Kidney (tissue), 14 donors: ENCODE results near the gene RPLP1. TPM values are rescaled to one million over a fixed set of nuclear protein-coding genes. Genes with fewer than 3 reads are reported as not detected.

Source experiments
- DNase-seq, 5 donors: peaks; one replicate each; pipeline ENCODE4 v3.0.0-alpha.2; 2013 to 2020
- FAIRE-seq: peaks from 2 replicates; lab custom pipeline; 2012; peaks lifted over from hg19 to GRCh38; lab: Jason Lieb, UNC
- H3K27ac ChIP-seq, 2 donors: one replicate each; pipeline ENCODE4 v1.7.0; 2013; ENCODE audit warnings: low read depth in 2 of 2, low read length in 2 of 2, inconsistent platforms in 1 of 2
- H3K27me3 ChIP-seq: one replicate; pipeline ENCODE4 v1.7.1; 2013; ENCODE audit warnings: low read length, inconsistent platforms; ENCODE audit not compliant: control insufficient read depth, insufficient read depth
- H3K36me3 ChIP-seq, 3 donors: one replicate each; pipeline versions ENCODE4 v1.7.0 to v1.7.1; 2013; ENCODE audit warnings: low read length in 3 of 3, control low read depth in 1 of 3, inconsistent platforms in 1 of 3; ENCODE audit not compliant: insufficient read depth in 3 of 3, control insufficient read depth in 2 of 3
- H3K4me1 ChIP-seq, 3 donors: one replicate each; pipeline versions ENCODE4 v1.7.0 to v1.7.1; 2013; ENCODE audit warnings: low read length in 3 of 3, inconsistent platforms in 1 of 3, low read depth in 1 of 3; ENCODE audit not compliant: control insufficient read depth in 2 of 3, insufficient read depth in 2 of 3
- H3K4me3 ChIP-seq, 3 donors: one replicate each; pipeline versions ENCODE4 v1.7.0 to v1.8.1; 2013; ENCODE audit warnings: low read length in 3 of 3, control low read depth in 1 of 3, inconsistent platforms in 1 of 3
- H3K9ac ChIP-seq, 3 donors: one replicate each; pipeline versions ENCODE4 v1.7.0 to v1.7.1; 2013; ENCODE audit warnings: low read length in 3 of 3, control low read depth in 1 of 3, inconsistent platforms in 1 of 3
- H3K9me3 ChIP-seq, 3 donors: one replicate each; pipeline versions ENCODE4 v1.7.0 to v1.7.1; 2013; ENCODE audit warnings: low read length in 3 of 3, control low read depth in 1 of 3, inconsistent platforms in 1 of 3; ENCODE audit not compliant: control insufficient read depth in 2 of 3, insufficient read depth in 1 of 3
- intact Hi-C: fragments of 100-400 bp; cut with DNase I; formaldehyde crosslinking; loops from one replicate; pipeline ENCODE4 v1.11.1; 2022
- polyA plus RNA-seq: library from polyadenylated mRNA; stranded (reverse); fragments of 350-450 nt; fragmentation: Illumina TruSeq; extraction: RNeasy Lipid Tissue Mini Kit (QIAGEN cat#74804); gene quantifications from one replicate; pipeline ENCODE4 v1.2.3, GENCODE V29; 2014; ENCODE audit warnings: low read depth, low replicate concordance; ENCODE audit not compliant: insufficient read depth
- total RNA-seq: library from RNA; stranded (reverse); fragmentation: NEBNext Ultra II Directional; extraction: Animal tissue kit (Norgen Biotek cat#: 25700); gene quantifications from one replicate; pipeline ENCODE4 v1.2.1, GENCODE V29; 2021
- TF ChIP-seq, protein P1 (sequence below): IDR thresholded peaks from 3 replicates; pipeline ENCODE4 v1.5.1; 2012; ENCODE audit warnings: mild to moderate bottlenecking, moderate library complexity, borderline replicate concordance; ENCODE audit not compliant: insufficient read depth; ENCODE audit errors: extremely low read depth
- donor health status: control.
- donor health status: control.
- donor health status: control.
- donor health status: control.
- donor health status: control.
- donor health status: DM: yes; HTN: yes; CAD: no.
- donor health status: Normal renal cell carcinoma (clear cell type).

The RPLP1 gene
- total and polyA plus RNA-seq, 2 donors from 2014 or later, result 1,303 to 2,805 TPM

DNA sequence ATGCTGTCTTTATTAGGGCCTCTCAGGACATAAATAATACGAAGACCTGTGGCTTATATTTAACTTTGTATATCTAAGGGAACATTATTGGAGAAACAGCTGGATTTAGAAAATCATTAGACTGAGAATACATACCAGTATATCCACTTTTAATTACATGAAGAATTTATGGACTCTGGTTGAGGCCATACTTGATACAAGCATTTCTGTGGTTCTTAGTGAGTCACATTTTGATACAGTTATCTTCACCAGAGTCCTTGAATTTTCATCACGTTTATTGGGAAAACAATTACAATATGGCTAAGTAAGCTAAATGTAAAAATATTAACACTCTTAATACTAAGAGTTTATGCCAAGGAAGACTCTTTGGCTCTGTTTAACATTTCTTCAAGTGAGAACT is 28.6 kb upstream of the RPLP1 start:
- H3K9me3 ChIP-seq, result no peaks in the 10 kb centered on the region
- H3K36me3 ChIP-seq, result peaks cover 0 to 4% (median 2%) of the 10 kb centered on the region in 3 donors
- FAIRE-seq, result no peak
- intact Hi-C loops, result no loop called here
- H3K27ac ChIP-seq, result no peak overlapping the region
- H3K4me3 ChIP-seq, result no peak overlapping the region
- no peaks in the 10 kb centered on the region for H3K27me3 ChIP-seq
- no peak for DNase-seq
- no peaks in the 10 kb centered on the region for H3K4me1 ChIP-seq
- TF ChIP-seq, protein P1, sequence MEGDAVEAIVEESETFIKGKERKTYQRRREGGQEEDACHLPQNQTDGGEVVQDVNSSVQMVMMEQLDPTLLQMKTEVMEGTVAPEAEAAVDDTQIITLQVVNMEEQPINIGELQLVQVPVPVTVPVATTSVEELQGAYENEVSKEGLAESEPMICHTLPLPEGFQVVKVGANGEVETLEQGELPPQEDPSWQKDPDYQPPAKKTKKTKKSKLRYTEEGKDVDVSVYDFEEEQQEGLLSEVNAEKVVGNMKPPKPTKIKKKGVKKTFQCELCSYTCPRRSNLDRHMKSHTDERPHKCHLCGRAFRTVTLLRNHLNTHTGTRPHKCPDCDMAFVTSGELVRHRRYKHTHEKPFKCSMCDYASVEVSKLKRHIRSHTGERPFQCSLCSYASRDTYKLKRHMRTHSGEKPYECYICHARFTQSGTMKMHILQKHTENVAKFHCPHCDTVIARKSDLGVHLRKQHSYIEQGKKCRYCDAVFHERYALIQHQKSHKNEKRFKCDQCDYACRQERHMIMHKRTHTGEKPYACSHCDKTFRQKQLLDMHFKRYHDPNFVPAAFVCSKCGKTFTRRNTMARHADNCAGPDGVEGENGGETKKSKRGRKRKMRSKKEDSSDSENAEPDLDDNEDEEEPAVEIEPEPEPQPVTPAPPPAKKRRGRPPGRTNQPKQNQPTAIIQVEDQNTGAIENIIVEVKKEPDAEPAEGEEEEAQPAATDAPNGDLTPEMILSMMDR, result no peak
- no peak overlapping the region for H3K9ac ChIP-seq

DNA sequence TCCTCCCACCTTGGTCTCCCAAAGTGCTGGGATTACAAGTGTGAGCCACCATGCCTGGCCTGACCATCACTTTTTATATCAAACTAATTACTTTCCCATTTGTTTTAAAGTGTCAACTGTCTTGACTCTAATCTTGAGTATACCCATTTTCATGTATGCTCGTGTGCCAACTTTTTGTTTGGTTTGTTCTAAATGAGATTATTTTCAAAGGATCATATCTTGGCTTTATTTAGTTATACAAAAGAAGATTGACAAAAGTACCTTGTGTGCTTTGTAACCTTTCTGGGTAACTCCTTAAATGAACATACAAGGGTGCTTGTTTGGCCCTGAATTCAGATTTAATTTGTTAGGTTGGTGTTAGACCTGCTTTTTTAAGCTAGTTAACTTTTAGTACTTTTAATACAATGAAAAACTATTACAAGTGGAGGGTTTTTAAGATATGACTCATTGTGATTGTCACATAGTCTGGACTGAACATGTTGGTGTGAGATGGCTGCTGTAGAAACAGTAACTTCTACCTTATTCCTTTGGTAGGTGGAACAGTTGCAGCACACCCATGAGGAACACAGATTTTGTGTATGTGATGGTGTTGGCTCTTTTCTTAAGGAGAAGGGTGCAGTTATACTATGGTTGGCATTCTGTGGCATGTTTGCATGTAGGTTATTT is 27.7 kb upstream of the RPLP1 start:
- no peaks in the 10 kb centered on the region for H3K4me1 ChIP-seq
- H3K9ac ChIP-seq, result no peak overlapping the region
- DNase-seq (no peak), FAIRE-seq (no peak)
- no peaks in the 10 kb centered on the region for H3K9me3 ChIP-seq
- intact Hi-C loops, result no loop called here
- H3K27ac ChIP-seq, result no peak overlapping the region
- no peak overlapping the region for H3K4me3 ChIP-seq
- no peaks in the 10 kb centered on the region for H3K27me3 ChIP-seq
- peaks cover 0 to 4% (median 2%) of the 10 kb centered on the region in 3 donors for H3K36me3 ChIP-seq
- TF ChIP-seq, protein P1, result no peak

DNA sequence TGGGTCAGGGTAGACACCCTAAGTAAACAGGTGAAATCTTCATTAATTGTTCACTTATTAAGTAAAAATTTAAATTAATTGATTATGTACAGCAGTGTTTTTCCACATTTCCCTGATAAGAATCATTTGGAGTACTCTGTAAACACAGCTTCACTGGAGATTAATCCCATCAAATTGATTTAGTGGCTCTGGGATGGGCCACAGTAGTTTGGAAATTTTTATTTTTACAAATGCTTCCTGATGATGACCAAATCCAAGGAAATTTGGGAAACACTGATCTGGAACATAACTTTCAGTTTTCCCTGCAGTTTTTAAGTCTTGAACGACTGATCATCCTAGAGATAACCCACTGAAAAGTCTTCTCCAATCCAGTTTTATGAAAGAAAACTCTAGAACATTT is 18.8 kb upstream of the RPLP1 start:
- Histone ChIP-seq H3K4me3 (no peak overlapping the region), H3K27ac (no peak overlapping the region), H3K4me1 (no peaks in the 10 kb centered on the region), H3K9me3 (no peaks in the 10 kb centered on the region), H3K36me3 (peaks cover 0 to 3% (median 0%) of the 10 kb centered on the region in 3 donors), H3K9ac (no peak overlapping the region), H3K27me3 (no peaks in the 10 kb centered on the region)
- TF ChIP-seq, protein P1, result no peak
- DNase-seq (no peak), FAIRE-seq (no peak)
- intact Hi-C loops, result no loop called here

GRCh38 chr15:69434238-69434637 is 18.4 kb upstream of the RPLP1 start:
- Histone ChIP-seq H3K9me3 (no peaks in the 10 kb centered on the region), H3K27ac (no peak overlapping the region), H3K4me3 (no peak overlapping the region), H3K9ac (no peak overlapping the region), H3K36me3 (peaks cover 0 to 3% (median 0%) of the 10 kb centered on the region in 3 donors), H3K27me3 (no peaks in the 10 kb centered on the region), H3K4me1 (no peaks in the 10 kb centered on the region)
- intact Hi-C loops, result no loop called here
- FAIRE-seq, result no peak
- TF ChIP-seq, protein P1, result no peak
- no peak for DNase-seq
